Testis (tissue), 3 donors: ENCODE data around the gene PGM2. TPM values are rescaled to one million over a fixed set of nuclear protein-coding genes. Genes with fewer than 3 reads are reported as not detected.

Source experiments
- DNase-seq: peaks from one replicate; pipeline ENCODE4 v3.0.0-alpha.2; 2019
- H3K27ac ChIP-seq, 2 donors: fragments of 200-600 bp; sonication (generic); one replicate each; pipeline ENCODE4 v1.5.1; 2019
- H3K27me3 ChIP-seq: fragments of 200-600 bp; sonication (generic); one replicate; pipeline ENCODE4 v1.5.1; 2019
- H3K36me3 ChIP-seq: fragments of 200-600 bp; sonication (generic); one replicate; pipeline ENCODE4 v1.5.1; 2017; ENCODE audit warnings: low read depth; ENCODE audit errors: missing control alignments
- H3K4me1 ChIP-seq: fragments of 200-600 bp; sonication (generic); one replicate; pipeline ENCODE4 v1.5.1; 2019
- H3K4me3 ChIP-seq, 2 donors: fragments of 200-600 bp; sonication (generic); one replicate each; pipeline ENCODE4 v1.5.1; 2017 to 2019
- H3K9me3 ChIP-seq: fragments of 200-600 bp; sonication (generic); one replicate; pipeline ENCODE4 v1.5.1; 2017
- CTCF ChIP-seq, 3 experiments: fragments of 450-650 bp in 2 of 3; fragments of 200-600 bp in 1 of 3; sonication (generic) in 1 of 3; IDR thresholded peaks; one replicate each; pipeline ENCODE4 v1.5.1; 2016 to 2019; ENCODE audit warnings: antibody characterized with exemption in 3 of 3, mild to moderate bottlenecking in 2 of 3, moderate library complexity in 1 of 3
- POLR2A ChIP-seq: fragments of 450-650 bp; IDR thresholded peaks from one replicate; pipeline ENCODE4 v1.6.1; 2017; ENCODE audit warnings: antibody characterized with exemption, mild to moderate bottlenecking, moderate library complexity
- WGBS, 2 donors: methylation state at CpG; one replicate each; pipeline ENCODE4 v1.1.5; 2018; 5-methylcytosine and 5-hydroxymethylcytosine counted together
- intact Hi-C: fragments of 100-400 bp; cut with DNase I; formaldehyde crosslinking; loops from one replicate; pipeline ENCODE4 v1.15.1; 2023; ENCODE audit warnings: low total_unique reads
- polyA plus RNA-seq: library from polyadenylated mRNA; stranded (reverse); fragments of 350-450 nt; fragmentation: Illumina TruSeq; extraction: RNeasy Lipid Tissue Mini Kit (QIAGEN cat#74804); gene quantifications from one replicate; pipeline ENCODE4 v1.2.3, GENCODE V29; 2014; ENCODE audit warnings: low read depth, low replicate concordance; ENCODE audit not compliant: insufficient read depth
- total RNA-seq, 2 donors: library from RNA; depleted of rRNA; stranded (reverse); fragments of >200 nt; gene quantifications; one replicate each; pipeline ENCODE4 v1.2.3, GENCODE V29; 2016

PGM2 gene
- total and polyA plus RNA-seq, 3 donors from 2014 or later: 12.9 to 29.1 (median 27.0) TPM

- H3K36me3 ChIP-seq: no peaks in the 10 kb centered on the region
- no peak overlapping the region for H3K4me3 ChIP-seq
- intact Hi-C loops: no loop called here
- WGBS, 2 donors: 65 to 76% methylated on average over 1 of the region's 1 CpG
- no peaks in the 10 kb centered on the region for H3K9me3 ChIP-seq
- TF ChIP-seq CTCF (IDR thresholded peaks at IDR 0.05): no peak
- no peak for TF ChIP-seq POLR2A
- no peaks in the 10 kb centered on the region for H3K4me1 ChIP-seq
- no peak overlapping the region for H3K27ac ChIP-seq
- DNase-seq: no peak
- H3K27me3 ChIP-seq: no peaks in the 10 kb centered on the region
These were observed 46.0 kb downstream of the PGM2 start for GRCh38 chr4:37872310-37872988.

- Histone ChIP-seq H3K27me3 (no peaks in the 10 kb centered on the region), H3K9me3 (no peaks in the 10 kb centered on the region), H3K27ac (no peak overlapping the region), H3K4me1 (no peaks in the 10 kb centered on the region), H3K4me3 (no peak overlapping the region), H3K36me3 (no peaks in the 10 kb centered on the region)
- intact Hi-C loops: no loop called here
- 76 to 77% methylated on average over 1 of the region's 1 CpG for WGBS, 2 donors
- DNase-seq: no peak
- TF ChIP-seq CTCF (IDR thresholded peaks at IDR 0.05): no peak
- no peak for TF ChIP-seq POLR2A
These were observed 46.9 kb downstream of the PGM2 start for GRCh38 chr4:37873386-37873785.

- no peak for DNase-seq
- intact Hi-C loops: no loop called here
- Histone ChIP-seq H3K4me3 (no peak overlapping the region), H3K27me3 (no peaks in the 10 kb centered on the region), H3K36me3 (no peaks in the 10 kb centered on the region), H3K27ac (no peak overlapping the region), H3K9me3 (no peaks in the 10 kb centered on the region), H3K4me1 (no peaks in the 10 kb centered on the region)
- no peak for TF ChIP-seq CTCF (IDR thresholded peaks at IDR 0.05)
- TF ChIP-seq POLR2A: no peak
- 89 to 97% methylated on average over 2 of the region's 2 CpGs for WGBS, 2 donors
These were observed 49.7 kb downstream of the PGM2 start for GRCh38 chr4:37876156-37876555.

DNA sequence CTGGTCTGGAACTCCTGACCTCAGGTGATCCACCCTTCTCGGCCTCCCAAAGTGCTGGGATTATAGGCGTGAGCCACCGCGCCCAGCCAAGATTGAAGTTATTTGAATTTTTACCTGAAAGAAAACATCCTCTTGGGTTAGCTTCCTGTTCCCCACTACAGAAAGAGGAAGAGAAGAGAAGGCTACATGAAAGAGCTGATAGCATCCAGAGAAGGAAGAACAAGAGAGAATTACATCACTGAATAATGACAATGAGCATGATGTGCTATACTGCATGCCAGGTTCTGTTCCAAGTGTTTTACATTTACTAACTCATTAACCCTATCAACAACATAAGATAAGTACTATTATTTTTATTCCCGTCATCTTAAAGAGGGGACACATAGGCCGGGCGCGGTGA lies 52.9 kb downstream of the PGM2 start:
- DNase-seq: no peak
- H3K4me3 ChIP-seq: no peak overlapping the region
- no peaks in the 10 kb centered on the region for H3K27me3 ChIP-seq
- no peak for TF ChIP-seq POLR2A
- no peak for TF ChIP-seq CTCF (IDR thresholded peaks at IDR 0.05)
- H3K36me3 ChIP-seq: no peaks in the 10 kb centered on the region
- no peak overlapping the region for H3K27ac ChIP-seq
- H3K4me1 ChIP-seq: no peaks in the 10 kb centered on the region
- intact Hi-C loops: no loop called here
- no peaks in the 10 kb centered on the region for H3K9me3 ChIP-seq
- WGBS, 2 donors: 95% methylated on average over 8 of the region's 8 CpGs

GRCh38 chr4:37881811-37882210 lies 55.3 kb downstream of the PGM2 start:
- Histone ChIP-seq H3K36me3 (no peaks in the 10 kb centered on the region), H3K9me3 (no peaks in the 10 kb centered on the region), H3K27me3 (no peaks in the 10 kb centered on the region), H3K4me1 (no peaks in the 10 kb centered on the region), H3K4me3 (no peak overlapping the region), H3K27ac (no peak overlapping the region)
- no peak for TF ChIP-seq CTCF (IDR thresholded peaks at IDR 0.05)
- no peak for TF ChIP-seq POLR2A
- 78 to 84% methylated on average over 5 of the region's 5 CpGs for WGBS, 2 donors
- intact Hi-C loops: no loop called here
- DNase-seq: no peak
